ENCODE data around the gene OTUB1.

OTUB1 gene

GRCh38 chr11:64006398-64006797 lies 20.2 kb downstream of the OTUB1 start:
- DNase-seq (ENCODE audit: low read depth in 2 of 2): no peak

- DNase-seq (ENCODE audit: low read depth in 2 of 2): no peak
These were observed 21.0 kb downstream of the OTUB1 start for GRCh38 chr11:64007160-64007628.

GRCh38 chr11:64007629-64008282 lies 21.5 kb downstream of the OTUB1 start:
- no peak for DNase-seq (ENCODE audit: low read depth in 2 of 2)

- DNase-seq (ENCODE audit: low read depth in 2 of 2): no peak
These were observed 22.2 kb downstream of the OTUB1 start for GRCh38 chr11:64008283-64008913.

- no peak for DNase-seq (ENCODE audit: low read depth in 2 of 2)
These were observed 22.8 kb downstream of the OTUB1 start for GRCh38 chr11:64008914-64009633.

- DNase-seq (ENCODE audit: low read depth in 2 of 2): no peak
These were observed 23.5 kb downstream of the OTUB1 start for GRCh38 chr11:64009710-64010109.

- DNase-seq (ENCODE audit: low read depth in 2 of 2): no peak
These were observed 24.5 kb downstream of the OTUB1 start for GRCh38 chr11:64010783-64011182.

GRCh38 chr11:64011371-64011770 lies 25.1 kb downstream of the OTUB1 start:
- no peak for DNase-seq (ENCODE audit: low read depth in 2 of 2)

- DNase-seq (ENCODE audit: low read depth in 2 of 2): no peak
These were observed 27.1 kb downstream of the OTUB1 start for GRCh38 chr11:64013141-64013896.

- DNase-seq (ENCODE audit: low read depth in 2 of 2): no peak
These were observed 28.1 kb downstream of the OTUB1 start for GRCh38 chr11:64014356-64014755.

- DNase-seq (ENCODE audit: low read depth in 2 of 2): no peak
These were observed 29.3 kb downstream of the OTUB1 start for GRCh38 chr11:64015510-64015909.

GRCh38 chr11:64015935-64016845 lies 30.0 kb downstream of the OTUB1 start:
- no peak for DNase-seq (ENCODE audit: low read depth in 2 of 2)

- DNase-seq (ENCODE audit: low read depth in 2 of 2): no peak
These were observed 31.6 kb downstream of the OTUB1 start for GRCh38 chr11:64017945-64018224.

GRCh38 chr11:64018310-64018709 lies 32.1 kb downstream of the OTUB1 start:
- DNase-seq (ENCODE audit: low read depth in 2 of 2): no peak

GRCh38 chr11:64019106-64020037 lies 33.1 kb downstream of the OTUB1 start:
- no peak for DNase-seq (ENCODE audit: low read depth in 2 of 2)

GRCh38 chr11:64020976-64021756 lies 34.9 kb downstream of the OTUB1 start:
- DNase-seq (ENCODE audit: low read depth in 2 of 2): no peak

GRCh38 chr11:64021757-64022093 lies 35.5 kb downstream of the OTUB1 start:
- DNase-seq (ENCODE audit: low read depth in 2 of 2): no peak

GRCh38 chr11:64022125-64022784 lies 36.0 kb downstream of the OTUB1 start:
- no peak for DNase-seq (ENCODE audit: low read depth in 2 of 2)
